Panc1 (cell line): ENCODE measurements around the gene PIGBOS1. TPM values are rescaled to one million over a fixed set of nuclear protein-coding genes. Genes with fewer than 3 reads are reported as not detected.
A peak's percentile ranks its signal among the peaks of the same experiment; 100 is the strongest.

Source experiments
- ATAC-seq: fragments of 200-7000 bp; cut with Tn5 transposase; 2 replicates; pipeline ENCODE4 v1.9.1; 2020; ENCODE audit warnings: mild to moderate bottlenecking, moderate library complexity
- BruUV-seq: library from RNA; stranded (reverse); fragments of 400-500 nt; replicated peaks from 2 replicates; lab custom pipeline; 2021; lab: Mats Ljungman, UMichigan
- CTCF ChIA-PET: fragments of 300-600 bp; sonication (Branson Sonifier 250); formaldehyde crosslinking; loops from one replicate; lab custom pipeline; 2022; ENCODE audit warnings: antibody characterized with exemption; lab: Charles Lee
- POLR2A ChIA-PET: fragments of 300-600 bp; sonication (Branson Sonifier 250); formaldehyde crosslinking; loops from one replicate; lab custom pipeline; 2022; ENCODE audit warnings: antibody characterized with exemption; lab: Charles Lee
- DNase-seq: peaks from one replicate; pipeline ENCODE4 v3.0.0-alpha.2; 2010; ENCODE audit warnings: low read depth, low spot score
- H3K27ac ChIP-seq: 2 replicates; pipeline ENCODE4 v1.5.1; 2011; ENCODE audit warnings: mild to moderate bottlenecking, low read length, inconsistent platforms
- H3K27me3 ChIP-seq: fragments of 200-500 bp; sonication (Bioruptor generic); 2 replicates; pipeline ENCODE4 v1.6.0; 2014; ENCODE audit warnings: low read length, inconsistent platforms; ENCODE audit not compliant: control insufficient read depth, insufficient read depth
- H3K36me3 ChIP-seq: fragments of 200-500 bp; sonication (Bioruptor generic); 2 replicates; pipeline ENCODE4 v1.5.1; 2014; ENCODE audit warnings: inconsistent platforms, mild to moderate bottlenecking, low read length, moderate library complexity; ENCODE audit not compliant: control insufficient read depth, insufficient read depth
- H3K4me1 ChIP-seq: 2 replicates; pipeline ENCODE4 v1.5.1; 2011; ENCODE audit warnings: inconsistent platforms, mild to moderate bottlenecking, low read length, moderate library complexity; ENCODE audit not compliant: control insufficient read depth, insufficient read depth
- H3K4me3 ChIP-seq, 2 experiments: 2 replicates each; pipeline ENCODE4 v1.5.1; 2011 to 2012; ENCODE audit warnings: low read depth in 2 of 2, low read length in 2 of 2, mild to moderate bottlenecking in 2 of 2, inconsistent platforms in 1 of 2, moderate library complexity in 1 of 2
- H3K9me3 ChIP-seq: fragments of 200-500 bp; sonication (Bioruptor generic); 2 replicates; pipeline ENCODE4 v1.5.1; 2014; ENCODE audit warnings: low read depth, mild to moderate bottlenecking, inconsistent platforms, low read length, moderate library complexity; ENCODE audit not compliant: control insufficient read depth, insufficient read depth
- POLR2AphosphoS5 ChIP-seq: IDR thresholded peaks from 2 replicates; pipeline ENCODE4 v1.6.1; 2012; ENCODE audit warnings: mild to moderate bottlenecking, low read depth, low read length, moderate library complexity
- SIN3A ChIP-seq: IDR thresholded peaks from 2 replicates; pipeline ENCODE4 v1.6.1; 2012; ENCODE audit warnings: low read depth, mild to moderate bottlenecking, low read length, moderate library complexity, borderline replicate concordance; ENCODE audit not compliant: insufficient read depth
- TCF7L2 ChIP-seq: IDR thresholded peaks from 2 replicates; pipeline ENCODE4 v1.6.1; 2011; ENCODE audit warnings: mild to moderate bottlenecking, low read depth, low read length, inconsistent platforms
- in situ Hi-C: cut with HindIII; loops from 2 replicates; pipeline ENCODE4 v1.10.0; 2016; ENCODE audit warnings: low sequenced_read_pairs, low pct_unique_long_range_greater_than_20kb
- intact Hi-C: fragments of 100-400 bp; cut with micrococcal nuclease; formaldehyde crosslinking; loops from one replicate; pipeline ENCODE4 v1.10.0; 2022; ENCODE audit not compliant: unreplicated experiment
- total RNA-seq: library from RNA; stranded (reverse); gene quantifications from one replicate; pipeline ENCODE4 v1.2.1, GENCODE V29; 2021; ENCODE audit not compliant: unreplicated experiment
- TF ChIP-seq, protein P1 (sequence below): fragments of 450-650 bp; IDR thresholded peaks from 2 replicates; pipeline ENCODE4 v1.5.1; 2017; ENCODE audit warnings: mild to moderate bottlenecking
- TF ChIP-seq, protein P2 (sequence below), 2 experiments: IDR thresholded peaks; 2 replicates each; pipeline ENCODE4 v1.6.1; 2011 to 2012; ENCODE audit warnings: low read depth in 2 of 2, control low read depth in 1 of 2, low read length in 1 of 2, mild to moderate bottlenecking in 1 of 2, moderate library complexity in 1 of 2; ENCODE audit not compliant: insufficient read depth in 1 of 2

The PIGBOS1 gene
- total RNA-seq, 1 experiment from 2014 or later: 13.4 TPM

GRCh38 chr15:55320963-55321362 is 2.0 kb upstream of the PIGBOS1 start:
- TF ChIP-seq TCF7L2: no peak
- Histone ChIP-seq H3K27me3 (no peaks in the 10 kb centered on the region), H3K27ac (no peak overlapping the region), H3K4me3 (no peak overlapping the region), H3K36me3 (peaks cover 2% of the 10 kb centered on the region; the same call in 1 of the 2 replicates), H3K9me3 (no peaks in the 10 kb centered on the region), H3K4me1 (peaks cover 14% of the 10 kb centered on the region; the same call in 1 of the 2 replicates)
- BruUV-seq: no TSS peak
- intact Hi-C loops: loop anchor here (10.0 kb wide), 1 partner anchor 84 kb away; the partner anchor contains the start of genes CCPG1 and PIERCE2
- DNase-seq: no peak
- in situ Hi-C loops: no loop called here
- CTCF ChIA-PET: no interaction called here
- POLR2A ChIA-PET: no interaction called here
- ATAC-seq: no peak

GRCh38 chr15:55320238-55320550 is 1.3 kb upstream of the PIGBOS1 start:
- Histone ChIP-seq H3K36me3 (peaks cover 2% of the 10 kb centered on the region; the same call in 1 of the 2 replicates), H3K27ac (peak overlapping the region; percentile 99), H3K27me3 (no peaks in the 10 kb centered on the region), H3K4me3 (peak overlapping the region; percentile 86 to 87), H3K4me1 (peaks cover 14% of the 10 kb centered on the region; the same call in 1 of the 2 replicates), H3K9me3 (no peaks in the 10 kb centered on the region)
- in situ Hi-C loops: no loop called here
- POLR2A ChIA-PET: no interaction called here
- TF ChIP-seq, protein P1, sequence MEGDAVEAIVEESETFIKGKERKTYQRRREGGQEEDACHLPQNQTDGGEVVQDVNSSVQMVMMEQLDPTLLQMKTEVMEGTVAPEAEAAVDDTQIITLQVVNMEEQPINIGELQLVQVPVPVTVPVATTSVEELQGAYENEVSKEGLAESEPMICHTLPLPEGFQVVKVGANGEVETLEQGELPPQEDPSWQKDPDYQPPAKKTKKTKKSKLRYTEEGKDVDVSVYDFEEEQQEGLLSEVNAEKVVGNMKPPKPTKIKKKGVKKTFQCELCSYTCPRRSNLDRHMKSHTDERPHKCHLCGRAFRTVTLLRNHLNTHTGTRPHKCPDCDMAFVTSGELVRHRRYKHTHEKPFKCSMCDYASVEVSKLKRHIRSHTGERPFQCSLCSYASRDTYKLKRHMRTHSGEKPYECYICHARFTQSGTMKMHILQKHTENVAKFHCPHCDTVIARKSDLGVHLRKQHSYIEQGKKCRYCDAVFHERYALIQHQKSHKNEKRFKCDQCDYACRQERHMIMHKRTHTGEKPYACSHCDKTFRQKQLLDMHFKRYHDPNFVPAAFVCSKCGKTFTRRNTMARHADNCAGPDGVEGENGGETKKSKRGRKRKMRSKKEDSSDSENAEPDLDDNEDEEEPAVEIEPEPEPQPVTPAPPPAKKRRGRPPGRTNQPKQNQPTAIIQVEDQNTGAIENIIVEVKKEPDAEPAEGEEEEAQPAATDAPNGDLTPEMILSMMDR: no peak
- TF ChIP-seq, protein P2, sequence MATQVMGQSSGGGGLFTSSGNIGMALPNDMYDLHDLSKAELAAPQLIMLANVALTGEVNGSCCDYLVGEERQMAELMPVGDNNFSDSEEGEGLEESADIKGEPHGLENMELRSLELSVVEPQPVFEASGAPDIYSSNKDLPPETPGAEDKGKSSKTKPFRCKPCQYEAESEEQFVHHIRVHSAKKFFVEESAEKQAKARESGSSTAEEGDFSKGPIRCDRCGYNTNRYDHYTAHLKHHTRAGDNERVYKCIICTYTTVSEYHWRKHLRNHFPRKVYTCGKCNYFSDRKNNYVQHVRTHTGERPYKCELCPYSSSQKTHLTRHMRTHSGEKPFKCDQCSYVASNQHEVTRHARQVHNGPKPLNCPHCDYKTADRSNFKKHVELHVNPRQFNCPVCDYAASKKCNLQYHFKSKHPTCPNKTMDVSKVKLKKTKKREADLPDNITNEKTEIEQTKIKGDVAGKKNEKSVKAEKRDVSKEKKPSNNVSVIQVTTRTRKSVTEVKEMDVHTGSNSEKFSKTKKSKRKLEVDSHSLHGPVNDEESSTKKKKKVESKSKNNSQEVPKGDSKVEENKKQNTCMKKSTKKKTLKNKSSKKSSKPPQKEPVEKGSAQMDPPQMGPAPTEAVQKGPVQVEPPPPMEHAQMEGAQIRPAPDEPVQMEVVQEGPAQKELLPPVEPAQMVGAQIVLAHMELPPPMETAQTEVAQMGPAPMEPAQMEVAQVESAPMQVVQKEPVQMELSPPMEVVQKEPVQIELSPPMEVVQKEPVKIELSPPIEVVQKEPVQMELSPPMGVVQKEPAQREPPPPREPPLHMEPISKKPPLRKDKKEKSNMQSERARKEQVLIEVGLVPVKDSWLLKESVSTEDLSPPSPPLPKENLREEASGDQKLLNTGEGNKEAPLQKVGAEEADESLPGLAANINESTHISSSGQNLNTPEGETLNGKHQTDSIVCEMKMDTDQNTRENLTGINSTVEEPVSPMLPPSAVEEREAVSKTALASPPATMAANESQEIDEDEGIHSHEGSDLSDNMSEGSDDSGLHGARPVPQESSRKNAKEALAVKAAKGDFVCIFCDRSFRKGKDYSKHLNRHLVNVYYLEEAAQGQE (IDR thresholded peaks at IDR 0.05; ENCODE audit: insufficient read depth in 1 of 2, low read depth in 2 of 2, low read length in 1 of 2): no peak
- TF ChIP-seq POLR2AphosphoS5 (no peak), TCF7L2 (no peak), SIN3A (no peak)
- CTCF ChIA-PET: no interaction called here
- DNase-seq (no peak), ATAC-seq (no peak)
- intact Hi-C loops: loop anchor here (10.0 kb wide), 1 partner anchor 85 kb away; the partner anchor contains the start of genes CCPG1 and PIERCE2
- no TSS peak for BruUV-seq

- BruUV-seq: TSS peak; percentile 84
- peaks cover 2% of the 10 kb centered on the region; the same call in 1 of the 2 replicates for H3K36me3 ChIP-seq
- no peaks in the 10 kb centered on the region for H3K9me3 ChIP-seq
- POLR2A ChIA-PET: interaction anchor here (0.6 to 1.1 kb wide), 2 partner anchors 88 to 114 kb away, joined by 3 to 10 read pairs; partner anchors contain the start of genes CCPG1 and PIERCE2
- H3K27ac ChIP-seq: peak overlapping the region; percentile 99
- CTCF ChIA-PET: interaction anchor here (1.1 kb wide), 1 partner anchor 89 kb away, joined by 5 read pairs; the partner anchor contains the start of genes CCPG1 and PIERCE2
- TF ChIP-seq TCF7L2 (no peak), SIN3A (no peak), POLR2AphosphoS5 (no peak)
- TF ChIP-seq, protein P1: no peak
- TF ChIP-seq, protein P2 (IDR thresholded peaks at IDR 0.05; ENCODE audit: insufficient read depth in 1 of 2, low read depth in 2 of 2, low read length in 1 of 2): no peak
- peak overlapping the region; percentile 86 to 87 for H3K4me3 ChIP-seq
- no peak for DNase-seq
- H3K4me1 ChIP-seq: peaks cover 14% of the 10 kb centered on the region; the same call in 1 of the 2 replicates
- in situ Hi-C loops (no loop called here), intact Hi-C loops (loop anchor here (5.0 to 10.0 kb wide), 2 partner anchors 85 to 118 kb away; partner anchors contain the start of genes CCPG1 and PIERCE2)
- no peak for ATAC-seq
- H3K27me3 ChIP-seq: no peaks in the 10 kb centered on the region
These were observed 764 bp upstream of the PIGBOS1 start for GRCh38 chr15:55319537-55320237.
